ENCODE measurements around the gene TRO. TPM values are rescaled to one million over a fixed set of nuclear protein-coding genes. Genes with fewer than 3 reads are reported as not detected.

TRO gene
- 0.46 to 0.66 TPM (median 0.63 TPM) in 5 replicates for total RNA-seq (2022; extraction: Qiagen RNA extraction)

DNA sequence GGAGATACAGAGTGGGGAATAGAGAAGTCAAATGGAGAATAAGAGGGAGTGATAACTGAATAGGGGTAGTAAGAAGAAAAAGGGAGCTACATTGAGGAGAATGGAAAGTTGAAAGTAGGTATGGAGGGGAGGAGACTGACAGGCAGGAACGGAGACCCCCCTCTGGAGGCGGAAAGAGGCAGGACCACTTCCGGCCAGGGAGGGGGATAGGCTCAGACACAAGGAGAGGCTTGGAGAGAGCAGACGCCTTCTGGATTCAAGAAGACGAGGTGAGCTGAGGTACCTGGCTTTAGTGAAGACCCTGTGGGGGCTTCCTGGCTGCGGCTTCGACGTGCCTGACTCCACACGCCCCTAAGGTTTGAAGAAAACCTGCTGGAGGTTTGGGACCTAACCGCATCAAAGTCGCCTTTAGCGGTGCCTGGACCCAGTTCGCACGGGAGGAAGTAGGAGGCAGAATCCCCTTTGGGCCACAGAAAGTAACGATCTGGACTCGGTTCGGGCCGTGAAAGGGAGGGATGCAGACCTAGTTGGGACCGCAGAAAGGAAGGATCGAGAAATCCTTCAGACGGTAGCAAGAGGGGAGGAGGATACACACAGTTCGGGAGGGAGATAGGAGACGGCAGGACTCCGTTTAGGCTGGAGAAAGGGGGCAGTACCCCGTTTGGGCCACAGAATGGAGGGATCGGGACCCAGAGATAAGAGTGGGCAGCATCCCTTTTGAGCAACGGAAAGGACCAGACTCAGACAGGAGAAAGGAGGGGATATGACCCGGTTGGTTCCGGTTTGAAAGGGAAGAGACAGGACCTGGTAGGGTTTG lies at the start of gene TRO:
Gene TRO (plus strand): TSS at position 215 of the 817 bp plus-strand sequence. CDS start 1,423 bp downstream, outside the sequence.

Other genes starting within 250 kb of the TRO start
- 0.02 TPM in 1 of 5 replicates, not detected in the others for gene ITIH6, start 122.6 kb upstream of the TRO start, total RNA-seq (2022; extraction: Qiagen RNA extraction)
- gene MAGED2, start 113.1 kb upstream of the TRO start, total RNA-seq (2022; extraction: Qiagen RNA extraction) = 74.4 to 87.8 TPM (median 83.2 TPM) in 5 replicates
- 0.05 to 0.10 TPM (median 0.07 TPM) in 5 replicates for gene PFKFB1, start 73.4 kb downstream of the TRO start, total RNA-seq (2022; extraction: Qiagen RNA extraction)
- 27.3 to 32.4 TPM (median 30.3 TPM) in 5 replicates for gene APEX2, start 79.5 kb downstream of the TRO start, total RNA-seq (2022; extraction: Qiagen RNA extraction)
- gene ALAS2, start 110.2 kb downstream of the TRO start, total RNA-seq (2022; extraction: Qiagen RNA extraction) = not detected in 5 replicates
- gene PAGE2B, start 154.2 kb downstream of the TRO start, total RNA-seq (2022; extraction: Qiagen RNA extraction) = not detected in 5 replicates
- not detected in 5 replicates for gene PAGE2, start 168.2 kb downstream of the TRO start, total RNA-seq (2022; extraction: Qiagen RNA extraction)

All from A549 treated with AZD2906 at 1 μM for 4 hours (cell line).